B cell (primary cell): ENCODE results near the gene CHTF18.

Source experiments
- EZH2 ChIP-seq: IDR thresholded peaks from 2 replicates; pipeline ENCODE4 v1.6.1; 2012; ENCODE audit warnings: borderline replicate concordance, low read depth, mild to moderate bottlenecking, moderate library complexity, low read length; ENCODE audit not compliant: insufficient read depth, poor library complexity, severe bottlenecking
- TF ChIP-seq, protein P1 (sequence below): fragments of 200-600 bp; IDR thresholded peaks from one replicate; pipeline ENCODE4 v1.8.0; 2022; ENCODE audit warnings: antibody characterized with exemption, mild to moderate bottlenecking

DNA sequence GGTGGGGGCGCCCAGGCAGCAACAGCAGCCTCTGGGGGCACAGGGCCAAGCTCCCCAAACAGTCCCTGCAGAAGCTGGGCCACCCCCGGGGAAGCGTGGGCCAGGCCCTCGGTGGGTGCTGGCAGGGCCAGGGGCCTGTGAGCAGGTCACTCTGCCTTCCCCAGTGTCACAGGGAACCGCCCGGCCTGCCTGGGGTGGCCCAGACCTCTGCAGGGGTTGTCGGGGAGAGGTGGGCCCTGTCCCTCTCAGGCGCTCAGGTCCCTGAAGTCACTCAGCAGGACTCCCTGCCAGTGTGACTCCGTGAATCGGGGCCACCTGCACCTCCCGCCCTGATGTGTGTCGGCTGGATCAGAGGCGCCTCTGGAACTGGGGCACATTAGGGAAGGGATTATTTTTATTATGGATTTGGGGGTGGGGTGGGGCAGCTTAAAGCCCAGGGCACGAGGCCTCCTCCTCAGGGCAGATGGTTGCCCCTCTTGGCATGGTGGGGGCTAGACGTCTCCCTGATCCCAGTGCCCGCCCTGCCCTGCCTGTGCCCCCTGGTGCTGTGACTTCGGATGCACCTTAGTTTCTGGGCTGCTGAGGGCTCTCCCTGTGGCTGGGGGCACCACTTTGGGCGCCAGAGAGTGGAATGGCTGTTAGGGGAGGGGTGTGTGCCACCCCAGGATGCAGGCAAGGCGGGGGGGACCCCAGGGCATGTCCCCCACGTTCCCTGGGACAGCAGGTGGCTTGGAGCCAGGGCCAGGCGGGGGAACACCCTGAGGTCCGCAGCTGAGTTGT lies 13.4 kb downstream of the CHTF18 start:
- TF ChIP-seq, protein P1, sequence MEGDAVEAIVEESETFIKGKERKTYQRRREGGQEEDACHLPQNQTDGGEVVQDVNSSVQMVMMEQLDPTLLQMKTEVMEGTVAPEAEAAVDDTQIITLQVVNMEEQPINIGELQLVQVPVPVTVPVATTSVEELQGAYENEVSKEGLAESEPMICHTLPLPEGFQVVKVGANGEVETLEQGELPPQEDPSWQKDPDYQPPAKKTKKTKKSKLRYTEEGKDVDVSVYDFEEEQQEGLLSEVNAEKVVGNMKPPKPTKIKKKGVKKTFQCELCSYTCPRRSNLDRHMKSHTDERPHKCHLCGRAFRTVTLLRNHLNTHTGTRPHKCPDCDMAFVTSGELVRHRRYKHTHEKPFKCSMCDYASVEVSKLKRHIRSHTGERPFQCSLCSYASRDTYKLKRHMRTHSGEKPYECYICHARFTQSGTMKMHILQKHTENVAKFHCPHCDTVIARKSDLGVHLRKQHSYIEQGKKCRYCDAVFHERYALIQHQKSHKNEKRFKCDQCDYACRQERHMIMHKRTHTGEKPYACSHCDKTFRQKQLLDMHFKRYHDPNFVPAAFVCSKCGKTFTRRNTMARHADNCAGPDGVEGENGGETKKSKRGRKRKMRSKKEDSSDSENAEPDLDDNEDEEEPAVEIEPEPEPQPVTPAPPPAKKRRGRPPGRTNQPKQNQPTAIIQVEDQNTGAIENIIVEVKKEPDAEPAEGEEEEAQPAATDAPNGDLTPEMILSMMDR = no peak
- no peak for TF ChIP-seq EZH2
